ENCODE results near the gene NR6A1.

Gene NR6A1

GRCh38 chr9:124762633-124763032, 8.5 kb downstream of the NR6A1 start:
- H3K27ac ChIP-seq: no peak overlapping the region
- TF ChIP-seq CTCF (IDR thresholded peaks at IDR 0.05) (no peak), ZFX (IDR thresholded peaks at IDR 0.05; ENCODE audit: borderline replicate concordance) (no peak)

- TF ChIP-seq ZFX (IDR thresholded peaks at IDR 0.05; ENCODE audit: borderline replicate concordance) (no peak), CTCF (IDR thresholded peaks at IDR 0.05) (no peak)
- H3K27ac ChIP-seq: no peak overlapping the region
These were observed 9.4 kb downstream of the NR6A1 start for GRCh38 chr9:124761710-124762109.

GRCh38 chr9:124761196-124761595, 9.9 kb downstream of the NR6A1 start:
- no peak overlapping the region for H3K27ac ChIP-seq
- no peak for TF ChIP-seq CTCF (IDR thresholded peaks at IDR 0.05)
- TF ChIP-seq ZFX (IDR thresholded peaks at IDR 0.05; ENCODE audit: borderline replicate concordance): no peak

GRCh38 chr9:124760719-124761118, 10.4 kb downstream of the NR6A1 start:
- H3K27ac ChIP-seq: no peak overlapping the region
- TF ChIP-seq CTCF (IDR thresholded peaks at IDR 0.05) (no peak), ZFX (IDR thresholded peaks at IDR 0.05; ENCODE audit: borderline replicate concordance) (no peak)

- no peak for TF ChIP-seq CTCF (IDR thresholded peaks at IDR 0.05)
- no peak for TF ChIP-seq ZFX (IDR thresholded peaks at IDR 0.05; ENCODE audit: borderline replicate concordance)
- no peak overlapping the region for H3K27ac ChIP-seq
These were observed 11.8 kb downstream of the NR6A1 start for GRCh38 chr9:124759327-124759726.

GRCh38 chr9:124758691-124759090, 12.4 kb downstream of the NR6A1 start:
- no peak overlapping the region for H3K27ac ChIP-seq
- no peak for TF ChIP-seq ZFX (IDR thresholded peaks at IDR 0.05; ENCODE audit: borderline replicate concordance)
- no peak for TF ChIP-seq CTCF (IDR thresholded peaks at IDR 0.05)

- no peak overlapping the region for H3K27ac ChIP-seq
- no peak for TF ChIP-seq CTCF (IDR thresholded peaks at IDR 0.05)
- no peak for TF ChIP-seq ZFX (IDR thresholded peaks at IDR 0.05; ENCODE audit: borderline replicate concordance)
These were observed 13.1 kb downstream of the NR6A1 start for GRCh38 chr9:124758061-124758460.

Data from 22Rv1 (cell line).